GM13976 (cell line): ENCODE results near the gene PCED1A.

Source experiments
- DNase-seq: peaks from one replicate; pipeline ENCODE4 v3.0.0; 2012; ENCODE audit warnings: low spot score
- in situ Hi-C: fragments of 300-500 bp; cut with MboI; formaldehyde crosslinking; loops from one replicate; pipeline ENCODE4 v1.12.0; 2022; ENCODE audit warnings: low sequenced_read_pairs, mixed read lengths, inconsistent platforms; ENCODE audit not compliant: unreplicated experiment
- TF ChIP-seq, protein P1 (sequence below): IDR thresholded peaks from 2 replicates; pipeline ENCODE4 v1.5.1; 2012; ENCODE audit warnings: borderline replicate concordance, mild to moderate bottlenecking; ENCODE audit not compliant: insufficient read depth; ENCODE audit errors: extremely low read depth, missing control alignments, control extremely low read depth

Gene PCED1A

GRCh38 chr20:2799688-2800520 lies 40.6 kb downstream of the PCED1A start:
- TF ChIP-seq, protein P1, sequence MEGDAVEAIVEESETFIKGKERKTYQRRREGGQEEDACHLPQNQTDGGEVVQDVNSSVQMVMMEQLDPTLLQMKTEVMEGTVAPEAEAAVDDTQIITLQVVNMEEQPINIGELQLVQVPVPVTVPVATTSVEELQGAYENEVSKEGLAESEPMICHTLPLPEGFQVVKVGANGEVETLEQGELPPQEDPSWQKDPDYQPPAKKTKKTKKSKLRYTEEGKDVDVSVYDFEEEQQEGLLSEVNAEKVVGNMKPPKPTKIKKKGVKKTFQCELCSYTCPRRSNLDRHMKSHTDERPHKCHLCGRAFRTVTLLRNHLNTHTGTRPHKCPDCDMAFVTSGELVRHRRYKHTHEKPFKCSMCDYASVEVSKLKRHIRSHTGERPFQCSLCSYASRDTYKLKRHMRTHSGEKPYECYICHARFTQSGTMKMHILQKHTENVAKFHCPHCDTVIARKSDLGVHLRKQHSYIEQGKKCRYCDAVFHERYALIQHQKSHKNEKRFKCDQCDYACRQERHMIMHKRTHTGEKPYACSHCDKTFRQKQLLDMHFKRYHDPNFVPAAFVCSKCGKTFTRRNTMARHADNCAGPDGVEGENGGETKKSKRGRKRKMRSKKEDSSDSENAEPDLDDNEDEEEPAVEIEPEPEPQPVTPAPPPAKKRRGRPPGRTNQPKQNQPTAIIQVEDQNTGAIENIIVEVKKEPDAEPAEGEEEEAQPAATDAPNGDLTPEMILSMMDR = no peak
- in situ Hi-C loops = no loop called here
- peak; percentile 63 for DNase-seq

DNA sequence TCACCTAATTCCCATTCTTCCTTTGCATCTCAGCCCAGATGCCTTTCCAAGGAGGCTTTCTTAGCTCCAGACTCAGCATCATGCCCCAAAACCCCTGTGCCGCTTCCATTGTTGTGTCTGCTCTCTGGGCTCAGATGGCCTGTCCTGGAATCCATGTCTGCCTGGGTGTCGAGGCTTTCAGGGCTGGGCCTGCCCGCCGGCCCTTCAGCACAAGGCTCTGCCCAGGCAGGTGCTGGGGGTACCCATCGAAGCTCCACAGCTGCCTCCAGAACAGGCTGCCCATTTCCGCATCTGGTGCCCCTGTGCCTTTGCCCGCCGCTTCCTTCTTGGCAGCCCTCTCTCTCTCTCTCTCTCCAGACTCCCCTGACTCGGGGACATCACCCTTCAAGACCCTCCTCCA lies 41.2 kb downstream of the PCED1A start:
- TF ChIP-seq, protein P1 = no peak
- in situ Hi-C loops = no loop called here
- DNase-seq = no peak

DNA sequence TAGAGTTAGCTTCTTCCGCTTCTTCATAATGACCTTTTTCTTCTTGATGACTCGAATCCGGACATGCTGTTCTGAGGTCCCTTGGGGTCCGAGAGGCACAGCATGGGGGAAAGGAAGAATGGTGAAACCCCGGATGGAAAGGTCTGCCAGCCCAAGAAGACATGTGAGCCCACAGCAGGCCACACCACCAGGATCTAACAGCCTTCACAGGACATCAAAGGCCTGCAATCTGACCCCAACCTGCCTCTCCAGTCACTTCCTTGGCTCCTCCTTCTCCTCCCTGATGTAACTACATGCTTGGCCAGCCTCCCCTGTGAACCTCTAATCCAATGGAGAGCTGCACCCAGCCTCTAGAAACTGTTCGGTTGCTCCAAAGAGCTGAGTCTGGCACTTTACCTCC lies 41.6 kb downstream of the PCED1A start:
- in situ Hi-C loops = no loop called here
- DNase-seq = no peak

DNA sequence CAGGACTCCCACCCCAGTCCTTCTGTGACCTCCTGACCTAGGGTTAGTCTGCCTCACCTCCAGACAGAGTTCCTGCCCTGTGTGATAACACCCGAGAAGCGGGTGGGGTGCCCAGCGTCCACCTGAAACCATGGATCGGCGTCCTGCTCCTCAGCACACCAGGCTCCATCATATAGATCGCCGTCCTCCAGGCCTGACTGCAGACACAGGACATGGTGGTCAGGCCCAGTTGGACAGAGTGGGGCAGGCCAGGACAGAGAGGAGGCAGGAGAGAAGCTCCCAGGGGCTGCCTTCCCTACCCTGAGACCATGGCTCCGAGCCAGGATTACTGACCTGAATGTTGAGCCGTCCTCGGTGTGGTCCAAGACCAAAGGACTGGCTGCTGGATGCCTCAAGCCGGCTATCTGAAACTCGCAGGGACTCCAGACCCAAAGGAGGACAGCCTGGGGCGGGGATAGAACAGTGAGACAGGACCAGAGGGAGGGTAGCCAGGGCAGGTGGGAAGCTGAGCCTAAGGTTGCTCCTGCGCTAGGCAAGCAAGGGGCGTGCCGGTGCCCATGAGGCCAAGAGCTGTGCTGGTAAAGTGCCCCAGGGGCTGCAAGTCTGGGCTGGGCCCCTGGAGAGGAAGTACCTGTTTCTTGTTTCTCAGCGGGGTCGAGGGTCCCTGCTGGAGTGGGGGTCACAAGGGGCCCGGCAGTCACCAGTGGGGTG lies 42.2 kb downstream of the PCED1A start:
- TF ChIP-seq, protein P1 = no peak
- no peak for DNase-seq
- in situ Hi-C loops = no loop called here

More for the DNA sequence above, 41.6 kb downstream of the PCED1A start:
- TF ChIP-seq, protein P1 = no peak

- DNase-seq = no peak
- in situ Hi-C loops = no loop called here
- TF ChIP-seq, protein P1 = no peak
Observed at GRCh38 chr20:2797136-2797983, 43.1 kb downstream of the PCED1A start.

GRCh38 chr20:2796011-2796660 lies 44.3 kb downstream of the PCED1A start:
- DNase-seq = peak; percentile 27
- in situ Hi-C loops = no loop called here
- TF ChIP-seq, protein P1 = no peak
